H9 (cell line): ENCODE results near the gene KCNJ16. TPM values are rescaled to one million over a fixed set of nuclear protein-coding genes. Genes with fewer than 3 reads are reported as not detected.

Source experiments
- DNase-seq: peaks from one replicate; pipeline ENCODE4 v3.0.0-alpha.2; 2017
- H2AFZ ChIP-seq: one replicate; pipeline ENCODE4 v1.6.1; 2013; ENCODE audit warnings: mild to moderate bottlenecking, low read length, control low read depth, moderate library complexity
- H2AK5ac ChIP-seq: 2 replicates; pipeline ENCODE4 v1.6.1; 2013; ENCODE audit warnings: low read length, control low read depth, mixed read lengths; ENCODE audit not compliant: insufficient read length
- H2BK120ac ChIP-seq: one replicate; pipeline ENCODE4 v1.6.1; 2013; ENCODE audit warnings: low read depth, mild to moderate bottlenecking, low read length, control low read depth, inconsistent platforms; ENCODE audit not compliant: poor library complexity, severe bottlenecking
- H2BK12ac ChIP-seq: 2 replicates; pipeline ENCODE4 v1.6.1; 2013; ENCODE audit warnings: low read length, control low read depth, mixed read lengths, low read depth; ENCODE audit not compliant: insufficient read length
- H2BK15ac ChIP-seq: 2 replicates; pipeline ENCODE4 v1.6.1; 2013; ENCODE audit warnings: low read depth, low read length, control low read depth
- H2BK20ac ChIP-seq: one replicate; pipeline ENCODE4 v1.6.1; 2013; ENCODE audit warnings: low read depth, mild to moderate bottlenecking, low read length, control low read depth, inconsistent platforms; ENCODE audit not compliant: poor library complexity, severe bottlenecking
- H2BK5ac ChIP-seq: 2 replicates; pipeline ENCODE4 v1.6.1; 2013; ENCODE audit warnings: low read length, control low read depth, mixed read lengths; ENCODE audit not compliant: insufficient read length
- H3K14ac ChIP-seq: 2 replicates; pipeline ENCODE4 v1.6.1; 2013; ENCODE audit warnings: low read length, control low read depth; ENCODE audit not compliant: insufficient read depth
- H3K18ac ChIP-seq: 2 replicates; pipeline ENCODE4 v1.6.1; 2013; ENCODE audit warnings: low read depth, mild to moderate bottlenecking, mixed read lengths, low read length, control low read depth; ENCODE audit not compliant: insufficient read length
- H3K23ac ChIP-seq: 2 replicates; pipeline ENCODE4 v1.6.1; 2013; ENCODE audit warnings: low read length, control low read depth, mixed read lengths, low read depth; ENCODE audit not compliant: insufficient read length
- H3K23me2 ChIP-seq: 2 replicates; pipeline ENCODE4 v1.6.1; 2013; ENCODE audit warnings: low read depth, mild to moderate bottlenecking, mixed read lengths, low read length, control low read depth; ENCODE audit not compliant: insufficient read length, poor library complexity, severe bottlenecking
- H3K27ac ChIP-seq: 2 replicates; pipeline ENCODE4 v1.5.1; 2013; ENCODE audit warnings: low read length, control low read depth, mixed read lengths, low read depth; ENCODE audit not compliant: insufficient read length
- H3K27me3 ChIP-seq: 2 replicates; pipeline ENCODE4 v1.6.1; 2013; ENCODE audit warnings: low read length, control low read depth, inconsistent platforms; ENCODE audit not compliant: insufficient read depth
- H3K4ac ChIP-seq: 2 replicates; pipeline ENCODE4 v1.6.1; 2013; ENCODE audit warnings: low read depth, mild to moderate bottlenecking, control low read depth, inconsistent platforms, low read length, moderate library complexity
- H3K4me1 ChIP-seq: 2 replicates; pipeline ENCODE4 v1.6.1; 2013; ENCODE audit warnings: low read length, control low read depth, inconsistent platforms; ENCODE audit not compliant: insufficient read depth
- H3K4me2 ChIP-seq: 2 replicates; pipeline ENCODE4 v1.6.1; 2013; ENCODE audit warnings: low read length, control low read depth, mixed read lengths; ENCODE audit not compliant: insufficient read length, insufficient read depth
- H3K56ac ChIP-seq: 2 replicates; pipeline ENCODE4 v1.6.1; 2013; ENCODE audit warnings: low read depth, mild to moderate bottlenecking, mixed read lengths, low read length, control low read depth; ENCODE audit not compliant: insufficient read length
- H3K79me1 ChIP-seq: 2 replicates; pipeline ENCODE4 v1.6.1; 2013; ENCODE audit warnings: low read depth, mild to moderate bottlenecking, moderate library complexity, low read length, control low read depth, inconsistent platforms; ENCODE audit not compliant: insufficient read depth, poor library complexity, severe bottlenecking
- H3K79me2 ChIP-seq: 2 replicates; pipeline ENCODE4 v1.6.1; 2013; ENCODE audit warnings: low read length, control low read depth, inconsistent platforms; ENCODE audit not compliant: insufficient read depth
- H3K9ac ChIP-seq: 2 replicates; pipeline ENCODE4 v1.6.1; 2013; ENCODE audit warnings: low read length, control low read depth, mixed read lengths; ENCODE audit not compliant: insufficient read length; ENCODE audit errors: extremely low read depth
- H3K9me3 ChIP-seq: one replicate; pipeline ENCODE4 v1.6.1; 2013; ENCODE audit warnings: low read depth, low read length, inconsistent platforms; ENCODE audit not compliant: control insufficient read depth
- H3T11ph ChIP-seq: one replicate; pipeline ENCODE4 v1.6.1; 2013; ENCODE audit warnings: mild to moderate bottlenecking, low read length, control low read depth, inconsistent platforms
- H4K20me1 ChIP-seq: one replicate; pipeline ENCODE4 v1.6.1; 2013; ENCODE audit not compliant: control insufficient read depth, insufficient read length, insufficient read depth
- H4K5ac ChIP-seq: 2 replicates; pipeline ENCODE4 v1.6.1; 2013; ENCODE audit warnings: low read depth, mild to moderate bottlenecking, mixed read lengths, low read length, control low read depth; ENCODE audit not compliant: insufficient read length
- H4K8ac ChIP-seq: replicated peaks from 2 replicates; pipeline ENCODE4 v1.6.1; 2013; ENCODE audit warnings: low read length, control low read depth, mixed read lengths, low read depth; ENCODE audit not compliant: insufficient read length
- H4K91ac ChIP-seq: 2 replicates; pipeline ENCODE4 v1.6.1; 2013; ENCODE audit warnings: low read depth, mild to moderate bottlenecking, moderate library complexity, mixed read lengths, low read length, control low read depth; ENCODE audit not compliant: insufficient read length
- H3K27ac Mint-ChIP-seq, 3 experiments: 2 replicates in 2 of 3; 3 replicates in 1 of 3; pipeline ENCODE4 v1.8.0; 2020 to 2021; ENCODE audit warnings: mixed read lengths in 3 of 3, mild to moderate bottlenecking in 1 of 3, moderate library complexity in 1 of 3
- H3K27me3 Mint-ChIP-seq: 2 replicates; pipeline ENCODE4 v1.8.0; 2021; ENCODE audit warnings: low read depth, mild to moderate bottlenecking, moderate library complexity, mixed read lengths
- H3K36me3 Mint-ChIP-seq, 3 experiments: 2 replicates in 2 of 3; 3 replicates in 1 of 3; pipeline ENCODE4 v1.8.0; 2020 to 2021; ENCODE audit warnings: low read depth in 3 of 3, mixed read lengths in 3 of 3; ENCODE audit not compliant: insufficient read depth in 1 of 3
- H3K4me1 Mint-ChIP-seq, 2 experiments: 2 replicates each; pipeline ENCODE4 v1.8.0; 2020; ENCODE audit warnings: mixed read lengths in 2 of 2
- H3K4me3 Mint-ChIP-seq, 2 experiments: 2 replicates in 1 of 2; 3 replicates in 1 of 2; pipeline ENCODE4 v1.8.0; 2020 to 2021; ENCODE audit warnings: mild to moderate bottlenecking in 2 of 2, mixed read lengths in 2 of 2, moderate library complexity in 1 of 2
- H3K9me3 Mint-ChIP-seq, 2 experiments: 2 replicates in 1 of 2; 3 replicates in 1 of 2; pipeline ENCODE4 v1.8.0; 2020; ENCODE audit warnings: mild to moderate bottlenecking in 2 of 2, mixed read lengths in 2 of 2, moderate library complexity in 1 of 2
- WGBS: extraction: QIAGEN DNeasy Blood & Tissue Kit; methylation state at CpG from one replicate; pipeline ENCODE4 v1.1.7; 2013; ENCODE audit warnings: missing lambda C conversion rate, low lambda C conversion rate, mixed read lengths; ENCODE audit not compliant: insufficient read length; ENCODE audit errors: extremely low coverage; 5-methylcytosine and 5-hydroxymethylcytosine counted together
- total RNA-seq: library from RNA; stranded (reverse); gene quantifications from 2 replicates; pipeline ENCODE4 v1.2.1, GENCODE V29; 2021
- TF ChIP-seq, protein P1 (sequence below): fragments of 200-600 bp; sonication (generic); conservative IDR thresholded peaks from 3 replicates; pipeline ENCODE4 v1.8.0; 2021; ENCODE audit warnings: antibody characterized with exemption, mild to moderate bottlenecking

Gene KCNJ16
- total RNA-seq, 1 experiment from 2014 or later = not detected

- no peaks in the 10 kb centered on the region for H3K79me2 ChIP-seq
- H2BK20ac ChIP-seq = no peak overlapping the region
- H3K4me2 ChIP-seq = no peak overlapping the region
- no peak overlapping the region for H3K27ac ChIP-seq
- no peak overlapping the region for H4K91ac ChIP-seq
- no peak overlapping the region for H3K56ac ChIP-seq
- no CpG with 5 or more reads among the region's 5 CpGs for WGBS
- no peak overlapping the region for H3T11ph ChIP-seq
- H3K4ac ChIP-seq = no peak overlapping the region
- no peaks in the 10 kb centered on the region for H3K23me2 ChIP-seq
- H3K4me1 Mint-ChIP-seq = peaks cover 10 to 15% of the 10 kb centered on the region in 2 experiments
- no peaks in the 10 kb centered on the region for H3K79me1 ChIP-seq
- H4K5ac ChIP-seq = no peak overlapping the region
- H3K36me3 Mint-ChIP-seq = no peaks in the 10 kb centered on the region
- no peak overlapping the region for H3K27ac Mint-ChIP-seq
- no peak overlapping the region for H3K23ac ChIP-seq
- no peak overlapping the region for H2AK5ac ChIP-seq
- no peak overlapping the region for H3K4me3 Mint-ChIP-seq
- DNase-seq = no peak
- no peak overlapping the region for H4K8ac ChIP-seq
- H3K14ac ChIP-seq = no peak overlapping the region
- no peak overlapping the region for H2BK12ac ChIP-seq
- no peaks in the 10 kb centered on the region for H3K9me3 Mint-ChIP-seq
- no peaks in the 10 kb centered on the region for H4K20me1 ChIP-seq
- no peaks in the 10 kb centered on the region for H3K9me3 ChIP-seq
- no peak overlapping the region for H2BK15ac ChIP-seq
- TF ChIP-seq, protein P1, sequence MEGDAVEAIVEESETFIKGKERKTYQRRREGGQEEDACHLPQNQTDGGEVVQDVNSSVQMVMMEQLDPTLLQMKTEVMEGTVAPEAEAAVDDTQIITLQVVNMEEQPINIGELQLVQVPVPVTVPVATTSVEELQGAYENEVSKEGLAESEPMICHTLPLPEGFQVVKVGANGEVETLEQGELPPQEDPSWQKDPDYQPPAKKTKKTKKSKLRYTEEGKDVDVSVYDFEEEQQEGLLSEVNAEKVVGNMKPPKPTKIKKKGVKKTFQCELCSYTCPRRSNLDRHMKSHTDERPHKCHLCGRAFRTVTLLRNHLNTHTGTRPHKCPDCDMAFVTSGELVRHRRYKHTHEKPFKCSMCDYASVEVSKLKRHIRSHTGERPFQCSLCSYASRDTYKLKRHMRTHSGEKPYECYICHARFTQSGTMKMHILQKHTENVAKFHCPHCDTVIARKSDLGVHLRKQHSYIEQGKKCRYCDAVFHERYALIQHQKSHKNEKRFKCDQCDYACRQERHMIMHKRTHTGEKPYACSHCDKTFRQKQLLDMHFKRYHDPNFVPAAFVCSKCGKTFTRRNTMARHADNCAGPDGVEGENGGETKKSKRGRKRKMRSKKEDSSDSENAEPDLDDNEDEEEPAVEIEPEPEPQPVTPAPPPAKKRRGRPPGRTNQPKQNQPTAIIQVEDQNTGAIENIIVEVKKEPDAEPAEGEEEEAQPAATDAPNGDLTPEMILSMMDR = no peak
- H3K4me1 ChIP-seq = no peaks in the 10 kb centered on the region; the same call in 1 of the 2 replicates
- H2BK5ac ChIP-seq = no peak overlapping the region
- no peaks in the 10 kb centered on the region; the same call in 1 of the 2 replicates for H3K27me3 Mint-ChIP-seq
- no peak overlapping the region for H2BK120ac ChIP-seq
- no peak overlapping the region for H3K9ac ChIP-seq
- H2AFZ ChIP-seq = no peak overlapping the region
- H3K18ac ChIP-seq = no peak overlapping the region
- no peaks in the 10 kb centered on the region for H3K27me3 ChIP-seq
Measured at GRCh38 chr17:70136131-70136530, 61.1 kb downstream of the KCNJ16 start.
